H1 (cell line): ENCODE data around the gene IQCK. TPM values are rescaled to one million over a fixed set of nuclear protein-coding genes. Genes with fewer than 3 reads are reported as not detected.

Experiments
- CTCF ChIA-PET: fragments of 300-600 bp; sonication (Branson Sonifier 250); formaldehyde crosslinking; loops from one replicate; lab custom pipeline; 2021; ENCODE audit not compliant: partially characterized antibody; lab: Charles Lee
- POLR2A ChIA-PET: fragments of 300-600 bp; sonication (Branson Sonifier 250); formaldehyde crosslinking; loops from one replicate; lab custom pipeline; 2021; ENCODE audit warnings: inconsistent platforms; ENCODE audit not compliant: partially characterized antibody; lab: Charles Lee
- DNase-seq, 2 experiments: peaks; one replicate each; pipeline versions ENCODE4 v3.0.0 to v3.0.0-alpha.2; 2010 to 2022; ENCODE audit warnings: low spot score in 2 of 2, low read depth in 1 of 2, mixed read lengths in 1 of 2
- FAIRE-seq: peaks from 2 replicates; lab custom pipeline; 2011; peaks lifted over from hg19 to GRCh38; lab: Jason Lieb, UNC
- H2AFZ ChIP-seq: 2 replicates; pipeline ENCODE4 v1.8.1; 2012; ENCODE audit warnings: low read length, inconsistent platforms
- H2AK5ac ChIP-seq: 2 replicates; pipeline ENCODE4 v1.6.1; 2013; ENCODE audit warnings: low read depth, low read length
- H2BK120ac ChIP-seq: replicated peaks from 2 replicates; pipeline ENCODE3; 2013; ENCODE audit warnings: low read depth, low read length, inconsistent platforms
- H2BK12ac ChIP-seq: 2 replicates; pipeline ENCODE4 v1.6.1; 2013; ENCODE audit warnings: low read depth, low read length
- H2BK15ac ChIP-seq: 2 replicates; pipeline ENCODE4 v1.6.1; 2013; ENCODE audit warnings: low read length
- H2BK20ac ChIP-seq: 2 replicates; pipeline ENCODE4 v1.6.1; 2013; ENCODE audit warnings: low read length
- H2BK5ac ChIP-seq: 2 replicates; pipeline ENCODE4 v1.6.1; 2013; ENCODE audit warnings: low read depth, low read length
- H3K14ac ChIP-seq: 2 replicates; pipeline ENCODE4 v1.6.1; 2013; ENCODE audit warnings: inconsistent platforms; ENCODE audit not compliant: insufficient read length
- H3K18ac ChIP-seq: 2 replicates; pipeline ENCODE4 v1.6.1; 2013; ENCODE audit warnings: low read length; ENCODE audit errors: extremely low read depth
- H3K23ac ChIP-seq: 2 replicates; pipeline ENCODE4 v1.6.1; 2013; ENCODE audit warnings: inconsistent platforms; ENCODE audit not compliant: insufficient read length
- H3K23me2 ChIP-seq: 2 replicates; pipeline ENCODE4 v1.6.1; 2013; ENCODE audit warnings: low read depth, low read length
- H3K27ac ChIP-seq: 2 replicates; pipeline ENCODE4 v1.6.1; 2011; ENCODE audit warnings: low read depth, low read length, inconsistent platforms
- H3K27me3 ChIP-seq, 4 experiments: replicated peaks in 1 of 4; 1 replicate in 1 of 4; 2 replicates in 3 of 4; pipeline versions ENCODE4 v1.6.1 to v1.8.1; 2011 to 2013; ENCODE audit warnings: low read length in 3 of 4, mild to moderate bottlenecking in 3 of 4, inconsistent platforms in 2 of 4, mixed read lengths in 2 of 4, moderate library complexity in 1 of 4; ENCODE audit not compliant: control insufficient read depth in 3 of 4, insufficient read depth in 3 of 4; ENCODE audit errors: extremely low read depth in 1 of 4
- H3K36me3 ChIP-seq, 4 experiments: 2 replicates each; pipeline versions ENCODE4 v1.6.1 to v1.8.1; 2011 to 2013; ENCODE audit warnings: mild to moderate bottlenecking in 4 of 4, low read length in 3 of 4, moderate library complexity in 2 of 4, control low read depth in 1 of 4, inconsistent platforms in 1 of 4; ENCODE audit not compliant: insufficient read depth in 4 of 4, control insufficient read depth in 2 of 4
- H3K4ac ChIP-seq: replicated peaks from 2 replicates; pipeline ENCODE3; 2013; ENCODE audit warnings: low read length, low read depth, mixed read lengths, inconsistent platforms; ENCODE audit not compliant: insufficient read length
- H3K4me1 ChIP-seq, 4 experiments: replicated peaks in 1 of 4; 1 replicate in 1 of 4; 2 replicates in 3 of 4; pipeline versions ENCODE4 v1.6.1 to v1.8.1; 2011 to 2013; ENCODE audit warnings: low read length in 3 of 4, inconsistent platforms in 2 of 4, mixed read lengths in 1 of 4; ENCODE audit not compliant: insufficient read depth in 4 of 4, control insufficient read depth in 3 of 4
- H3K4me2 ChIP-seq, 2 experiments: 2 replicates each; pipeline versions ENCODE4 v1.6.1 to v1.8.1; 2011 to 2013; ENCODE audit warnings: low read depth in 2 of 2, low read length in 2 of 2, control low read depth in 1 of 2, inconsistent platforms in 1 of 2, mild to moderate bottlenecking in 1 of 2; ENCODE audit not compliant: insufficient read depth in 1 of 2
- H3K4me3 ChIP-seq, 4 experiments: fragments of 200-600, 300-600 bp in 1 of 4; sonication (generic), shearing (Covaris generic), sonication (Bioruptor Twin) in 1 of 4; 2 replicates each; pipeline versions ENCODE4 v1.5.1 to v1.8.1; 2011 to 2016; ENCODE audit warnings: low read length in 4 of 4, low read depth in 3 of 4, control low read depth in 2 of 4, inconsistent platforms in 2 of 4, mild to moderate bottlenecking in 2 of 4, mixed read lengths in 1 of 4, moderate library complexity in 1 of 4; ENCODE audit not compliant: insufficient read depth in 2 of 4; ENCODE audit errors: extremely low read depth in 1 of 4
- H3K56ac ChIP-seq: replicated peaks from 2 replicates; pipeline ENCODE3; 2013; ENCODE audit warnings: low read depth, mild to moderate bottlenecking, mixed read lengths, low read length, inconsistent platforms; ENCODE audit not compliant: insufficient read length
- H3K79me1 ChIP-seq: 2 replicates; pipeline ENCODE4 v1.6.1; 2013; ENCODE audit warnings: low read depth, low read length, control low read depth
- H3K79me2 ChIP-seq, 2 experiments: 2 replicates each; pipeline versions ENCODE4 v1.6.1 to v1.8.1; 2012 to 2013; ENCODE audit warnings: low read length in 2 of 2, mild to moderate bottlenecking in 2 of 2, inconsistent platforms in 1 of 2; ENCODE audit not compliant: insufficient read depth in 2 of 2, control insufficient read depth in 1 of 2
- H3K9ac ChIP-seq, 4 experiments: replicated peaks in 1 of 4; 1 replicate in 1 of 4; 2 replicates in 3 of 4; pipeline versions ENCODE4 v1.6.1 to v1.8.1; 2011 to 2013; ENCODE audit warnings: low read depth in 3 of 4, low read length in 3 of 4, control low read depth in 2 of 4, mild to moderate bottlenecking in 2 of 4, moderate library complexity in 2 of 4, inconsistent platforms in 1 of 4; ENCODE audit errors: extremely low read depth in 1 of 4
- H3K9me3 ChIP-seq, 2 experiments: 2 replicates each; pipeline versions ENCODE4 v1.6.1 to v1.8.1; 2012 to 2013; ENCODE audit warnings: mild to moderate bottlenecking in 2 of 2, moderate library complexity in 2 of 2, control low read depth in 1 of 2, inconsistent platforms in 1 of 2, low read depth in 1 of 2, low read length in 1 of 2, mixed read lengths in 1 of 2; ENCODE audit not compliant: insufficient read depth in 2 of 2
- H4K20me1 ChIP-seq, 2 experiments: replicated peaks in 1 of 2; 2 replicates each; pipeline versions ENCODE3 to v1.8.1; 2011 to 2013; ENCODE audit warnings: inconsistent platforms in 2 of 2, low read length in 2 of 2, mild to moderate bottlenecking in 1 of 2; ENCODE audit not compliant: insufficient read depth in 2 of 2, control insufficient read depth in 1 of 2
- H4K5ac ChIP-seq: 2 replicates; pipeline ENCODE4 v1.6.1; 2013; ENCODE audit warnings: low read length, low read depth, mixed read lengths, inconsistent platforms; ENCODE audit not compliant: insufficient read length
- H4K8ac ChIP-seq: 2 replicates; pipeline ENCODE4 v1.8.0; 2013; ENCODE audit warnings: mild to moderate bottlenecking, moderate library complexity, low read length, inconsistent platforms; ENCODE audit not compliant: insufficient read depth; ENCODE audit errors: extremely low read depth
- H4K91ac ChIP-seq: replicated peaks from 2 replicates; pipeline ENCODE3; 2013; ENCODE audit warnings: low read length, mixed read lengths, inconsistent platforms; ENCODE audit not compliant: insufficient read length
- CEBPB ChIP-seq: IDR thresholded peaks from 2 replicates; pipeline ENCODE4 v1.6.1; 2012; ENCODE audit warnings: low read depth, low read length
- GABPA ChIP-seq: IDR thresholded peaks from 2 replicates; pipeline ENCODE4 v1.6.1; 2011; ENCODE audit warnings: mild to moderate bottlenecking, low read length, moderate library complexity, borderline replicate concordance; ENCODE audit not compliant: insufficient read depth
- GTF2F1 ChIP-seq: IDR thresholded peaks from 2 replicates; pipeline ENCODE4 v1.6.1; 2012; ENCODE audit warnings: low read depth, low read length, improper control_type of control experiment, borderline replicate concordance
- JUN ChIP-seq: IDR thresholded peaks from 2 replicates; pipeline ENCODE4 v1.6.1; 2011; ENCODE audit warnings: low read depth, mild to moderate bottlenecking, improper control_type of control experiment, low read length
- MAFK ChIP-seq: IDR thresholded peaks from 2 replicates; pipeline ENCODE4 v1.6.1; 2012; ENCODE audit warnings: low read depth, mild to moderate bottlenecking, improper control_type of control experiment, low read length
- RNF2 ChIP-seq: fragments of 200-900, 300-1000 bp; sonication (generic); IDR thresholded peaks from 2 replicates; pipeline ENCODE4 v1.7.1; 2016; ENCODE audit warnings: borderline replicate concordance, low read depth, mild to moderate bottlenecking, antibody characterized with exemption, low read length; ENCODE audit not compliant: poor library complexity, severe bottlenecking; ENCODE audit errors: missing control alignments
- SP2 ChIP-seq: IDR thresholded peaks from 2 replicates; pipeline ENCODE4 v1.6.1; 2012; ENCODE audit warnings: mild to moderate bottlenecking, low read length, inconsistent platforms
- TAF1 ChIP-seq: IDR thresholded peaks from 2 replicates; pipeline ENCODE4 v1.6.1; 2011; ENCODE audit warnings: mild to moderate bottlenecking, low read depth, low read length
- WGBS, 2 experiments: shearing (Covaris generic) in 1 of 2; methylation state at CpG; one replicate each; pipeline versions ENCODE4 v1.1.6 to v1.1.7; 2013 to 2015; ENCODE audit warnings: low lambda C conversion rate in 2 of 2, mixed read lengths in 2 of 2, inconsistent platforms in 1 of 2, low coverage in 1 of 2, missing lambda C conversion rate in 1 of 2; ENCODE audit not compliant: insufficient replicate concordance in 2 of 2, insufficient coverage in 1 of 2, insufficient read length in 1 of 2; ENCODE audit errors: extremely low coverage in 1 of 2, missing lambda C conversion rate in 1 of 2; 5-methylcytosine and 5-hydroxymethylcytosine counted together
- long read RNA-seq, 2 experiments: library from RNA in 1 of 2; library from capped mRNA in 1 of 2; stranded (forward); transcript quantifications; one replicate each; pipeline ENCODE4 v2.0.0, GENCODE V29; 2021; ENCODE audit warnings: inconsistent platforms in 1 of 2
- polyA minus RNA-seq, 3 experiments: library from RNA; depleted of rRNA, polyadenylated mRNA; stranded (reverse); fragments of >200 nt; gene quantifications; 1 replicate in 2 of 3; 2 replicates in 1 of 3; pipeline ENCODE4 v1.2.3, GENCODE V29; 2011
- polyA plus RNA-seq, 7 experiments: library from polyadenylated mRNA; depleted of rRNA in 3 of 7; stranded (reverse) in 5 of 7; unstranded in 2 of 7; fragments of >200 nt in 5 of 7; fragments of 200-250 nt in 2 of 7; gene quantifications; 1 replicate in 5 of 7; 2 replicates in 1 of 7; 4 replicates in 1 of 7; pipeline versions ENCODE4 v1.2.1 to v1.2.3, GENCODE V29; 2011 to 2013; ENCODE audit warnings: missing spikeins in 2 of 7, mixed read lengths in 2 of 7
- total RNA-seq: library from RNA; stranded (reverse); fragmentation: NEBNext Ultra II Directional; extraction: Animal tissue kit (Norgen Biotek cat#: 25700); gene quantifications from 2 replicates; pipeline ENCODE4 v1.2.1, GENCODE V29; 2021

IQCK gene
- total RNA-seq (5.8 and 6.2 TPM in 2 replicates), polyA plus RNA-seq (2011; rRNA removed) (9.3 and 10.4 TPM in 2 replicates), polyA minus RNA-seq (2011; rRNA and poly(A)+ RNA removed) (6.1 and 7.3 TPM in 2 replicates)
- 7.9 TPM for polyA plus RNA-seq (2011; cell fraction: cytosol; rRNA removed)
- polyA plus RNA-seq (2011; cell fraction: nucleus; rRNA removed): 4.7 TPM
- 4.6 to 7.0 TPM (median 5.2 TPM) in 4 replicates for polyA plus RNA-seq (2012, experiment 1 of 2)
- polyA plus RNA-seq (2012, experiment 2 of 2): 1.3 TPM
- 3.9 TPM for polyA plus RNA-seq (2013, experiment 1 of 2)
- polyA plus RNA-seq (2013, experiment 2 of 2): 3.7 TPM
- 2.9 TPM for polyA minus RNA-seq (2011; cell fraction: cytosol; rRNA and poly(A)+ RNA removed)
- 12.8 TPM for polyA minus RNA-seq (2011; cell fraction: nucleus; rRNA and poly(A)+ RNA removed)
- long read RNA-seq, experiment 1, partial matches to known transcripts: 3 of 5 reads
- long read RNA-seq, experiment 1, other reads (novel, unspliced or antisense): 2 of 5 reads
- long read RNA-seq, experiment 2, partial matches to known transcripts: 1 of 2 reads
- long read RNA-seq, experiment 2, other reads (novel, unspliced or antisense): 1 of 2 reads

- Histone ChIP-seq H3K23ac (no peak within 1 kb of the TSS), H3K23me2 (peaks cover 5% of the 10 kb centered on the region), H2BK15ac (peak within 1 kb of the TSS; percentile 25), H3K4me3 (peak within 1 kb of the TSS; percentile 96 to 99 (median 97)), H2BK12ac (no peak within 1 kb of the TSS), H3K4ac (peak within 1 kb of the TSS; percentile 96), H2BK120ac (peak within 1 kb of the TSS; percentile 79), H3K9me3 (no peaks in the 10 kb centered on the region), H2AFZ (peak within 1 kb of the TSS; percentile 77), H3K36me3 (peaks cover 10 to 25% (median 15%) of the 10 kb centered on the region in 4 experiments; a peak in 7 of 8 replicates), H3K9ac (peak within 1 kb of the TSS; percentile 92 to 96 (median 96)), H2BK20ac (no peak within 1 kb of the TSS), H2BK5ac (peak within 1 kb of the TSS; percentile 84), H4K20me1 (peaks cover 13 to 16% of the 10 kb centered on the region in 2 experiments), H4K91ac (peak within 1 kb of the TSS; percentile 92), H3K56ac (peak within 1 kb of the TSS; percentile 90), H3K27ac (peak within 1 kb of the TSS; percentile 94), H3K27me3 (no peaks in the 10 kb centered on the region), H3K14ac (peak within 1 kb of the TSS; percentile 89), H3K4me1 (peaks cover 0 to 13% (median 5%) of the 10 kb centered on the region in 4 experiments; a peak in 5 of 7 replicates), H3K79me1 (peaks cover 2% of the 10 kb centered on the region; the same call in 1 of the 2 replicates), H4K5ac (peak within 1 kb of the TSS; percentile 92), H3K4me2 (peak within 1 kb of the TSS; percentile 87 to 88), H3K79me2 (peaks cover 36 to 68% of the 10 kb centered on the region in 2 experiments), H4K8ac (peak within 1 kb of the TSS; percentile 97), H2AK5ac (peak within 1 kb of the TSS; percentile 3; the same call in 1 of the 2 replicates), H3K18ac (peak within 1 kb of the TSS; percentile 96)
- no peak for FAIRE-seq
- CTCF ChIA-PET: interaction anchor here (1.8 kb wide), 1 partner anchor 165 kb away, joined by 6 read pairs; no protein-coding TSS in a partner anchor
- DNase-seq: peak; percentile 78 to 88
- WGBS, 2 experiments: 1% methylated on average over 65 of the region's 88 CpGs; no CpG with 5 or more reads in 1 of the 2 experiments
- POLR2A ChIA-PET: interaction anchor here (0.8 to 4.2 kb wide), 23 partner anchors 9 to 958 kb away, joined by 3 to 23 read pairs (median 6); partner anchors contain the start of genes GDE1, GPRC5B and VPS35L
- no peak for TF ChIP-seq CEBPB
- TF ChIP-seq GABPA: peak; percentile 95
- TF ChIP-seq TAF1: peak; percentile 64; the same call in 1 of the 2 replicates
- no peak for TF ChIP-seq SP2
- TF ChIP-seq RNF2: no peak
- TF ChIP-seq MAFK: no peak
- TF ChIP-seq JUN: no peak
- no peak for TF ChIP-seq GTF2F1
Observed at GRCh38 chr16:19717741-19718623, at the start of gene IQCK, which contains the start of gene KNOP1. TSS of gene IQCK (plus strand) at chr16:19718271. CDS start at chr16:19718307, 36 bp downstream. TSS of gene KNOP1 (minus strand) at chr16:19718227. CDS start at chr16:19715035, 3,192 bp downstream.
